Cardiac fibroblast (primary cell): ENCODE data around the gene LRRC26.
A peak's percentile ranks its signal among the peaks of the same experiment; 100 is the strongest.

Experiments
- DNase-seq, 2 donors: peaks; one replicate each; pipeline versions ENCODE4 v3.0.0 to v3.0.0-alpha.2; 2010; ENCODE audit warnings: low read depth in 2 of 2
- H3K4me3 ChIP-seq, 2 donors: replicated peaks in 1 of 2; 1 replicate in 1 of 2; 2 replicates in 1 of 2; pipeline ENCODE4 v1.5.1; 2011; ENCODE audit warnings: low read depth in 2 of 2, low read length in 2 of 2, mild to moderate bottlenecking in 2 of 2, moderate library complexity in 1 of 2
- TF ChIP-seq, protein P1 (sequence below): IDR thresholded peaks from one replicate; pipeline ENCODE4 v1.5.1; 2011; ENCODE audit warnings: low read depth, mild to moderate bottlenecking, low read length, inconsistent platforms

The LRRC26 gene

GRCh38 chr9:137141976-137142936, 27.6 kb downstream of the LRRC26 start:
- no peak overlapping the region for H3K4me3 ChIP-seq
- TF ChIP-seq, protein P1, sequence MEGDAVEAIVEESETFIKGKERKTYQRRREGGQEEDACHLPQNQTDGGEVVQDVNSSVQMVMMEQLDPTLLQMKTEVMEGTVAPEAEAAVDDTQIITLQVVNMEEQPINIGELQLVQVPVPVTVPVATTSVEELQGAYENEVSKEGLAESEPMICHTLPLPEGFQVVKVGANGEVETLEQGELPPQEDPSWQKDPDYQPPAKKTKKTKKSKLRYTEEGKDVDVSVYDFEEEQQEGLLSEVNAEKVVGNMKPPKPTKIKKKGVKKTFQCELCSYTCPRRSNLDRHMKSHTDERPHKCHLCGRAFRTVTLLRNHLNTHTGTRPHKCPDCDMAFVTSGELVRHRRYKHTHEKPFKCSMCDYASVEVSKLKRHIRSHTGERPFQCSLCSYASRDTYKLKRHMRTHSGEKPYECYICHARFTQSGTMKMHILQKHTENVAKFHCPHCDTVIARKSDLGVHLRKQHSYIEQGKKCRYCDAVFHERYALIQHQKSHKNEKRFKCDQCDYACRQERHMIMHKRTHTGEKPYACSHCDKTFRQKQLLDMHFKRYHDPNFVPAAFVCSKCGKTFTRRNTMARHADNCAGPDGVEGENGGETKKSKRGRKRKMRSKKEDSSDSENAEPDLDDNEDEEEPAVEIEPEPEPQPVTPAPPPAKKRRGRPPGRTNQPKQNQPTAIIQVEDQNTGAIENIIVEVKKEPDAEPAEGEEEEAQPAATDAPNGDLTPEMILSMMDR: no peak
- no peak for DNase-seq

DNA sequence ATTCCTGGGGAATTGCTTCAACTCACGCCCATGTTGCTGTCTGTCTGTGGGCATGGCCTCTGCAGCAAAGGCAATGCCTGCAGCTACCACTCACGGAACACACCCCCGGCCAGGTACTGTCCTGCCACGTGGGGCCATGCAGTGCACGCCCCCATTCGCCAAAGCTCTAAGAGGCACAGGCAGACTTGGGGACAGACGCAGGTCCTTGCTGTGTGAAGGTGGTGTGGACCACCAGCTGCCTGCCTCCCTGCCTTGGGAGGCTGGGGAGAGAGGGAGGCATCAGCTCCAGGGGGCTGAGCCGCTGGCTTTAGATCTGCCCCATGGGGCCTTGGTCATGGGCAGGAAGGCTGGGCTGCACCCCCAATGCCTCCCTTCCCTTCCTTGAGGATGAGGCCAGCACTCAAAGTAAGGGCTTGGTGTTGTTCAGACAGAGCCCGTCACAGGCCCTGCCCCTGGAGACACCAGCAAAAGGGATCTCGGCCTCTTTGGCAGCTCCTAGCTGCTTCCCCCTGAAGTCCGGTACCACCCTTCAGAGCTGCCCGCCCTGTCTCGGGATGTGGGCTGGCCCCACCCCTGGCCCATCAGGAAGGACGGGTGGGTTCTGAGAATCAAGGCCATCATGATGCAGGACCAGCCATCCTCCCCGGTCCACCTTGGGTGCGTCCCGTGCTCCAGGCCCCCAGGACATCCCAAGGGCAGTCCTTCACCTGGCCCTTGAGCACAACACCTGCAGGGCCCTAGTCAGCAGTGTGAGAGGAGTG, 28.6 kb downstream of the LRRC26 start:
- TF ChIP-seq, protein P1: no peak
- H3K4me3 ChIP-seq: no peak overlapping the region
- DNase-seq: no peak

DNA sequence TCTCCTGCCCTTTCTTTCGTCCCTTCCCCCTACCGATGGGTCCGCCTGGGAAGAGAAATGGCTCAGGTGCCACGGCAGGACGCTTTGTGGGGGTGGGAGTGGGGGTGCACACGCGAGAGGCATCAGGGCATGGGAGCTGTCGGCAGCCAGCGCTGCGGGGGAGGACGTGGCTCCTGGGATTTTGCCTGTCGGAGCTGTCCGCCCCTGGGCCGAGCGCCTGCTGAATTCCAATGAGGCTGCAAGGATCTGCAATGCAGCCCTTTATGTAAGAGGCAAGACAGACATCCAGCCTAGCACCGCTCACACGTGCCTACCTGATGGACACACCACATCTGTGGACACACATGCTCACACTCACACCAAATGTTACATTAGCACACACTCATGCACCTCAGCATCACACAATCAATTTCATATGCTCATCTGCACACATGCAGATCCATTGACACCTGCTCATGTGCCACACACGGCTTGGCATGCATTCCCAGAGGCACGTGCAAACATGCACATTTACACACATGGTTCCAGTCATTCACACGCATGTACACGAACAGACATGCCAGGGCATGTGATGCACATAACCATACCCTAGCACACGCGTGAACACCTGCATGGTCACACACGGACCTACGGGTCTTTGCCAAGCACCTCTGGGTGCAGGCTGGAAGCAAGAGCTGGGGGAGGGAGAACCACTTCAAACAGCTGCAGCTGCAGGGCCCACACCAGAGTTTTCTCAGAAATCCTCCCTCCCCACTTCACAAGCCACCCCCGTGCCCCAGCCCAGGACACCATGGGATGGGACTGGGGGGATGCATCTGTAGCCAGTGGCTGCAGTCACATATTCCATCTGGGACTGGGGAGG, 29.5 kb downstream of the LRRC26 start:
- no peak for DNase-seq
- H3K4me3 ChIP-seq: no peak overlapping the region
- TF ChIP-seq, protein P1: no peak

DNA sequence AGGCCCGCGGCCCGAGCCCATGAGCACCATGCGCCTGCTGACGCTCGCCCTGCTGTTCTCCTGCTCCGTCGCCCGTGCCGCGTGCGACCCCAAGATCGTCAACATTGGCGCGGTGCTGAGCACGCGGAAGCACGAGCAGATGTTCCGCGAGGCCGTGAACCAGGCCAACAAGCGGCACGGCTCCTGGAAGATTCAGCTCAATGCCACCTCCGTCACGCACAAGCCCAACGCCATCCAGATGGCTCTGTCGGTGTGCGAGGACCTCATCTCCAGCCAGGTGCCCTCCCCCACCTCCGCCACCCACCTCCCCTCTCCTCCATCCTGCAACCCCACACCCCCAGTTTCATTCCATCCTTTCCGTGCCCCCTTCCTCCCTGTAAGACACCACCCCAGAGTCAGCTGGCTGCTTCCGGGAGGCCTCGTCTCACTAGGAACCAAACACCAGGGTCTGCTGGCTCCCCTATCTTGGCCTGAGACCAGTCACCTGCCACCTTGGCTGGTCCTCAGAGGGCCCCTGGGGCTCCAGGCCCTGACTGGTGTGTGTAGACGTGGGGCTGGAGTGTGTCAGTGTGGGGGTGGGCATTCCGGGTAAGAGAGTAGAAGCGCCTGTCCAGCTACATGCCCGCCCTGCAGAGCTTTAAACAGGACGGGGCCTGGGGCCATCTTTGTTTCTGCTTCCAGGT, 30.2 kb downstream of the LRRC26 start:
- no peak for DNase-seq
- TF ChIP-seq, protein P1: no peak
- no peak overlapping the region for H3K4me3 ChIP-seq

- H3K4me3 ChIP-seq: no peak within 1 kb of the TSS
- peak in 1 of 2 donors; percentile 32 for DNase-seq
- TF ChIP-seq, protein P1: no peak
These were observed 31.0 kb downstream of the LRRC26 start, which contains the start of gene GRIN1 for GRCh38 chr9:137138722-137139467. GRIN1 (plus strand) TSS chr9:137139154; CDS start chr9:137139487, 333 bp downstream.
